Glutamatergic neuron (in vitro differentiated cells): ENCODE measurements around the gene TRIM28. TPM values are rescaled to one million over a fixed set of nuclear protein-coding genes. Genes with fewer than 3 reads are reported as not detected.
A peak's percentile ranks its signal among the peaks of the same experiment; 100 is the strongest.

Source experiments
- DNase-seq: peaks from one replicate; pipeline ENCODE4 v3.0.0; 2022
- H3K27ac Mint-ChIP-seq: one replicate; pipeline ENCODE4 v1.8.0; 2020; ENCODE audit warnings: mild to moderate bottlenecking, mixed read lengths, inconsistent platforms; ENCODE audit not compliant: unreplicated experiment
- H3K27me3 Mint-ChIP-seq: one replicate; pipeline ENCODE4 v1.8.0; 2020; ENCODE audit warnings: mild to moderate bottlenecking, moderate library complexity, mixed read lengths, inconsistent platforms; ENCODE audit not compliant: unreplicated experiment
- H3K36me3 Mint-ChIP-seq: one replicate; pipeline ENCODE4 v1.8.0; 2020; ENCODE audit warnings: mild to moderate bottlenecking, mixed read lengths, inconsistent platforms; ENCODE audit not compliant: unreplicated experiment
- H3K4me1 Mint-ChIP-seq: one replicate; pipeline ENCODE4 v1.8.0; 2020; ENCODE audit warnings: mild to moderate bottlenecking, low read depth, mixed read lengths, inconsistent platforms; ENCODE audit not compliant: unreplicated experiment
- H3K4me3 Mint-ChIP-seq: one replicate; pipeline ENCODE4 v1.8.0; 2020; ENCODE audit warnings: mild to moderate bottlenecking, mixed read lengths, inconsistent platforms; ENCODE audit not compliant: unreplicated experiment
- H3K9me3 Mint-ChIP-seq: one replicate; pipeline ENCODE4 v1.8.0; 2020; ENCODE audit warnings: mild to moderate bottlenecking, moderate library complexity, mixed read lengths, inconsistent platforms; ENCODE audit not compliant: unreplicated experiment
- CTCF ChIP-seq: fragments of 200-600 bp; sonication (generic); IDR thresholded peaks from one replicate; pipeline ENCODE4 v1.5.0; 2021; ENCODE audit not compliant: partially characterized antibody, unreplicated experiment
- total RNA-seq: library from RNA; stranded (reverse); fragmentation: NEBNext Ultra II Directional; extraction: Animal tissue kit (Norgen Biotek cat#: 25700); gene quantifications from one replicate; pipeline ENCODE4 v1.2.1, GENCODE V29; 2021; ENCODE audit not compliant: unreplicated experiment

The TRIM28 gene
- total RNA-seq, 1 donor from 2014 or later: 361 TPM

- Mint-ChIP-seq H3K36me3 (no peaks in the 10 kb centered on the region), H3K4me3 (peak overlapping the region; percentile 82), H3K9me3 (peaks cover 16% of the 10 kb centered on the region), H3K27me3 (peaks cover 29% of the 10 kb centered on the region), H3K4me1 (peaks cover 19% of the 10 kb centered on the region), H3K27ac (no peak overlapping the region)
- no peak for TF ChIP-seq CTCF
- DNase-seq: no peak
Observed at GRCh38 chr19:58516246-58516836, 27.5 kb upstream of the TRIM28 start.

- no peak overlapping the region for H3K4me3 Mint-ChIP-seq
- H3K36me3 Mint-ChIP-seq: no peaks in the 10 kb centered on the region
Observed at GRCh38 chr19:58516964-58517833, 26.7 kb upstream of the TRIM28 start.

DNA sequence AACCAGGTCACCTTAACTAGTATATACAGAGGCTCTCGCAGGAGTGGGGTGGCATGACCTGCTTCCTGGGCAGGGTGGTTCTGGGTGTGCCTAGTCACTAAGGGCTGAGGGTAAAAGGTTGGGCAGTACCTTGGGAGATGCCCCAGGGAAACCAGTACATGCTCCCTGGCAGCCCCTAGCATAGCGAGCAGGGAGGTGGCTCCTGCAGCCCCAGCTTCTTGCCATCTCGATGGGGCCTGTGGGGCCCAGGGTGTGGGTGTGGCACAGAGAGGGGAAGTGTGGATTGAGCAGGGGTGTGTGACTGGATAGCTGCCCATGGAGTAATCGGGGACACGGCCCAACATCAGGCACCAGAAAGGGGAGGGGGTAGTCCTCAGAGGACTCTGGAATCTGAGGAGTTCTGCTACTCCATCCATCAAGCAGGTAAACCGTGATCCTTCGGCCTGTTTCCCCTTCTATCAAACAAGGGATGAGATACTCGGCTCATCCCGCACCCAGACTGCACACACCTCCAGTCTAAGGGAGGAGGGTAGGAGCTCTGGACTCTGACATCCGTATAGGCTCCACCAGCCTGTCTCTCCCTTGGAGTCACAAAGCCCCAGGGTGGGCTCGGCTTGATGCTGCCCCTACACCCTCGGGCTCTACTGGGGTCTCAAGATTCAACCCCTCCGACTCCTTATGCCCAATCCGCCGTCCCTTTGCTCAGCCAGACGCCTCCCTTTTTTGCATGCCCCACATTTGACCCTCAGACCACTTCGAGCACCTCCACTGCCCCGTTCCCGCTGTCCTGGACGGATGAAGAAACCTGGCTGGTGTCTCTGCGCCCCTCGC, 25.4 kb upstream of the TRIM28 start:
- H3K27ac Mint-ChIP-seq: peak overlapping the region; percentile 100
- H3K9me3 Mint-ChIP-seq: peaks cover 18% of the 10 kb centered on the region
- no peak for TF ChIP-seq CTCF
- H3K4me1 Mint-ChIP-seq: peaks cover 19% of the 10 kb centered on the region
- no peaks in the 10 kb centered on the region for H3K36me3 Mint-ChIP-seq
- peaks cover 30% of the 10 kb centered on the region for H3K27me3 Mint-ChIP-seq
- DNase-seq: no peak
- peak overlapping the region; percentile 100 for H3K4me3 Mint-ChIP-seq

More at GRCh38 chr19:58516964-58517833, 26.7 kb upstream of the TRIM28 start:
- Mint-ChIP-seq H3K27ac (peak overlapping the region; percentile 33), H3K4me1 (peaks cover 19% of the 10 kb centered on the region), H3K27me3 (peaks cover 32% of the 10 kb centered on the region), H3K9me3 (peaks cover 16% of the 10 kb centered on the region)
- DNase-seq: no peak
- TF ChIP-seq CTCF: no peak

- Mint-ChIP-seq H3K36me3 (no peaks in the 10 kb centered on the region), H3K27ac (peak overlapping the region; percentile 100), H3K4me1 (peaks cover 19% of the 10 kb centered on the region), H3K4me3 (peak overlapping the region; percentile 100), H3K9me3 (peaks cover 18% of the 10 kb centered on the region), H3K27me3 (peaks cover 30% of the 10 kb centered on the region)
- peak; percentile 81 for DNase-seq
- TF ChIP-seq CTCF: no peak
Observed at GRCh38 chr19:58519087-58519354, 24.8 kb upstream of the TRIM28 start.
